Measurements from ENCODE around the gene SHOX.

The SHOX gene

GRCh38 chrX:662126-662525, 31.5 kb downstream of the SHOX start:
- DNase-seq = no peak
- Histone ChIP-seq H3K27me3 (replicated peaks; ENCODE audit: insufficient read depth, low read length) (no peaks in the 10 kb centered on the region), H3K4me1 (ENCODE audit: low read length) (no peaks in the 10 kb centered on the region), H2AFZ (ENCODE audit: low read length) (no peak overlapping the region), H4K20me1 (ENCODE audit: insufficient read depth, low read length) (no peaks in the 10 kb centered on the region), H3K9ac (ENCODE audit: low read length) (no peak overlapping the region), H3K4me2 (ENCODE audit: low read depth, low read length) (no peak overlapping the region), H3K79me2 (ENCODE audit: low read length) (no peaks in the 10 kb centered on the region), H3F3A (ENCODE audit: insufficient read depth, low read length) (no peaks in the 10 kb centered on the region), H3K36me3 (replicated peaks; ENCODE audit: insufficient read depth, low read length) (no peaks in the 10 kb centered on the region), H3K27ac (ENCODE audit: low read length) (no peak overlapping the region), H3K4me3 (ENCODE audit: low read length) (no peak overlapping the region), H3K9me2 (replicated peaks; ENCODE audit: insufficient read depth, low read length) (no peaks in the 10 kb centered on the region), H3K9me3 (replicated peaks; ENCODE audit: insufficient read depth, low read length) (no peaks in the 10 kb centered on the region)
- TF ChIP-seq EZH2 (optimal IDR thresholded peaks at IDR 0.05; ENCODE audit: low read depth, low read length) = no peak
- no peak for TF ChIP-seq CTCF (IDR thresholded peaks at IDR 0.05; ENCODE audit: low read length)
- TF ChIP-seq EZH2phosphoT487 (IDR thresholded peaks at IDR 0.05; ENCODE audit: low read length) = no peak

GRCh38 chrX:663841-664240, 33.2 kb downstream of the SHOX start:
- Histone ChIP-seq H3K9ac (ENCODE audit: low read length) (no peak overlapping the region), H3K27ac (ENCODE audit: low read length) (no peak overlapping the region), H3K4me1 (ENCODE audit: low read length) (no peaks in the 10 kb centered on the region), H3K9me3 (replicated peaks; ENCODE audit: insufficient read depth, low read length) (no peaks in the 10 kb centered on the region), H3K4me3 (ENCODE audit: low read length) (no peak overlapping the region), H3K36me3 (replicated peaks; ENCODE audit: insufficient read depth, low read length) (no peaks in the 10 kb centered on the region), H3F3A (ENCODE audit: insufficient read depth, low read length) (no peaks in the 10 kb centered on the region), H3K4me2 (ENCODE audit: low read depth, low read length) (no peak overlapping the region), H2AFZ (ENCODE audit: low read length) (no peak overlapping the region), H3K9me2 (replicated peaks; ENCODE audit: insufficient read depth, low read length) (no peaks in the 10 kb centered on the region), H4K20me1 (ENCODE audit: insufficient read depth, low read length) (no peaks in the 10 kb centered on the region), H3K27me3 (replicated peaks; ENCODE audit: insufficient read depth, low read length) (no peaks in the 10 kb centered on the region), H3K79me2 (ENCODE audit: low read length) (no peaks in the 10 kb centered on the region)
- DNase-seq = no peak
- TF ChIP-seq EZH2phosphoT487 (IDR thresholded peaks at IDR 0.05; ENCODE audit: low read length) (no peak), CTCF (IDR thresholded peaks at IDR 0.05; ENCODE audit: low read length) (no peak), EZH2 (optimal IDR thresholded peaks at IDR 0.05; ENCODE audit: low read depth, low read length) (no peak)

GRCh38 chrX:666762-667720, 36.5 kb downstream of the SHOX start:
- Histone ChIP-seq H3K9me3 (replicated peaks; ENCODE audit: insufficient read depth, low read length) (no peaks in the 10 kb centered on the region), H3K4me2 (ENCODE audit: low read depth, low read length) (no peak overlapping the region), H3K4me3 (ENCODE audit: low read length) (no peak overlapping the region), H4K20me1 (ENCODE audit: insufficient read depth, low read length) (no peaks in the 10 kb centered on the region), H3K27me3 (replicated peaks; ENCODE audit: insufficient read depth, low read length) (no peaks in the 10 kb centered on the region; the same call in 1 of the 2 replicates), H3K4me1 (ENCODE audit: low read length) (no peaks in the 10 kb centered on the region), H2AFZ (ENCODE audit: low read length) (no peak overlapping the region), H3F3A (ENCODE audit: insufficient read depth, low read length) (no peaks in the 10 kb centered on the region), H3K79me2 (ENCODE audit: low read length) (no peaks in the 10 kb centered on the region), H3K9ac (ENCODE audit: low read length) (no peak overlapping the region), H3K36me3 (replicated peaks; ENCODE audit: insufficient read depth, low read length) (no peaks in the 10 kb centered on the region), H3K9me2 (replicated peaks; ENCODE audit: insufficient read depth, low read length) (no peaks in the 10 kb centered on the region), H3K27ac (ENCODE audit: low read length) (no peak overlapping the region)
- DNase-seq = no peak
- no peak for TF ChIP-seq EZH2phosphoT487 (IDR thresholded peaks at IDR 0.05; ENCODE audit: low read length)
- no peak for TF ChIP-seq EZH2 (optimal IDR thresholded peaks at IDR 0.05; ENCODE audit: low read depth, low read length)
- no peak for TF ChIP-seq CTCF (IDR thresholded peaks at IDR 0.05; ENCODE audit: low read length)

Data from MM.1S (cell line).